ENCODE results near the gene SLC25A25. TPM values are rescaled to one million over a fixed set of nuclear protein-coding genes. Genes with fewer than 3 reads are reported as not detected.

SLC25A25 gene
- total and polyA plus RNA-seq, 10 of the 15 experiments (the other 5 are each of a cell fraction or from before 2014, with no cell fraction given) = 0.04 to 17.1 (median 12.4) TPM; not detected in 1

- TF ChIP-seq REST (IDR thresholded peaks at IDR 0.05; ENCODE audit: low read depth, low read length) (no peak), RB1 (IDR thresholded peaks at IDR 0.05; ENCODE audit: borderline replicate concordance) (no peak), CEBPB (IDR thresholded peaks at IDR 0.05; ENCODE audit: borderline replicate concordance in 1 of 2, low read depth in 2 of 2, low read length in 2 of 2) (no peak), IKZF2 (IDR thresholded peaks at IDR 0.05) (peak; percentile 14 to 76; a peak in 3 of 4 replicates), E2F4 (IDR thresholded peaks at IDR 0.05; ENCODE audit: low read depth, low read length) (no peak), ETV6 (conservative IDR thresholded peaks at IDR 0.05 in 1 of 2, IDR thresholded peaks at IDR 0.05 in 1 of 2; ENCODE audit: borderline replicate concordance in 1 of 2, low read depth in 1 of 2) (no peak), MTA3 (IDR thresholded peaks at IDR 0.05; ENCODE audit: borderline replicate concordance, low read length) (no peak), FOXK2 (IDR thresholded peaks at IDR 0.05) (peak; percentile 48; the same call in 1 of the 2 replicates), RELB (IDR thresholded peaks at IDR 0.05; ENCODE audit: low read depth) (peak; percentile 93), TBL1XR1 (IDR thresholded peaks at IDR 0.05; ENCODE audit: low read depth, low read length) (peak; percentile 53; the same call in 1 of the 2 replicates), JUNB (IDR thresholded peaks at IDR 0.05) (no peak), ZBTB40 (IDR thresholded peaks at IDR 0.05; ENCODE audit: borderline replicate concordance) (peak; percentile 89), POLR2A (IDR thresholded peaks at IDR 0.05; ENCODE audit: low read depth, low read length) (no peak), BCL3 (IDR thresholded peaks at IDR 0.05; ENCODE audit: borderline replicate concordance, insufficient read depth, low read depth, low read length, poor library complexity, severe bottlenecking) (no peak), KDM1A (IDR thresholded peaks at IDR 0.05; ENCODE audit: borderline replicate concordance) (no peak), BMI1 (IDR thresholded peaks at IDR 0.05; ENCODE audit: borderline replicate concordance) (no peak)
Observed at GRCh38 chr9:128066713-128067644, 1.1 kb upstream of the SLC25A25 start, which contains the start of gene NAIF1 (continued).

Measured in GM12878 (cell line).